HG03432 (cell line): ENCODE results near the gene VDAC2.
A peak's percentile ranks its signal among the peaks of the same experiment; 100 is the strongest.
"Not testable (repeated sequence)": the region's sequence is repeated elsewhere in the genome, so short reads cannot be mapped to it uniquely, and the experiment has no call there.

Experiments
- ATAC-seq: cut with Tn5 transposase; IDR thresholded peaks from one replicate; pipeline ENCODE4 v1.9.1; 2021; ENCODE audit warnings: mild to moderate bottlenecking, moderate library complexity; ENCODE audit not compliant: unreplicated experiment

Gene VDAC2

GRCh38 chr10:75210282-75211006 is at the start of gene VDAC2:
VDAC2 (plus strand) TSS chr10:75210796; CDS start chr10:75211159, 363 bp downstream.
- ATAC-seq = peak; percentile 89

- peak; percentile 97 for ATAC-seq
These were observed 44.6 kb upstream of the VDAC2 start for GRCh38 chr10:75165684-75166622.

- ATAC-seq = peak; percentile 22
These were observed 44.0 kb upstream of the VDAC2 start for GRCh38 chr10:75166623-75166972.

GRCh38 chr10:75168275-75168674 is 42.3 kb upstream of the VDAC2 start:
- ATAC-seq = no peak

GRCh38 chr10:75170215-75170614 is 40.4 kb upstream of the VDAC2 start:
- no peak for ATAC-seq

- no peak for ATAC-seq
These were observed 35.5 kb upstream of the VDAC2 start for GRCh38 chr10:75175046-75175445.

- ATAC-seq = no peak
These were observed 34.5 kb upstream of the VDAC2 start for GRCh38 chr10:75176046-75176445.

GRCh38 chr10:75176736-75177135 is 33.9 kb upstream of the VDAC2 start:
- no peak for ATAC-seq

- no peak for ATAC-seq
These were observed 30.9 kb upstream of the VDAC2 start for GRCh38 chr10:75179657-75180177.

GRCh38 chr10:75180592-75180991 is 30.0 kb upstream of the VDAC2 start:
- no peak for ATAC-seq

GRCh38 chr10:75181073-75181472 is 29.5 kb upstream of the VDAC2 start:
- ATAC-seq = no peak

GRCh38 chr10:75186310-75186709 is 24.3 kb upstream of the VDAC2 start:
- ATAC-seq = no peak

GRCh38 chr10:75187961-75188426 is 22.6 kb upstream of the VDAC2 start:
- ATAC-seq = no peak

- ATAC-seq = not testable (repeated sequence)
These were observed 22.1 kb upstream of the VDAC2 start for GRCh38 chr10:75188522-75188921.

GRCh38 chr10:75189266-75190096 is 21.1 kb upstream of the VDAC2 start:
- ATAC-seq = no peak

- ATAC-seq = no peak
These were observed 18.6 kb upstream of the VDAC2 start for GRCh38 chr10:75191821-75192568.

- not testable (repeated sequence) for ATAC-seq
These were observed 16.0 kb upstream of the VDAC2 start for GRCh38 chr10:75194625-75195024.

- no peak for ATAC-seq
These were observed 15.4 kb upstream of the VDAC2 start for GRCh38 chr10:75195035-75195763.

GRCh38 chr10:75197066-75197465 is 13.5 kb upstream of the VDAC2 start:
- no peak for ATAC-seq
